GM03348 (cell line): ENCODE data around the gene PKD2.
"Not testable (repeated sequence)": the region's sequence is repeated elsewhere in the genome, so short reads cannot be mapped to it uniquely, and the experiment has no call there.

Experiments
- DNase-seq: peaks from one replicate; pipeline ENCODE4 v3.0.0; 2012; ENCODE audit warnings: low spot score

PKD2 gene

DNA sequence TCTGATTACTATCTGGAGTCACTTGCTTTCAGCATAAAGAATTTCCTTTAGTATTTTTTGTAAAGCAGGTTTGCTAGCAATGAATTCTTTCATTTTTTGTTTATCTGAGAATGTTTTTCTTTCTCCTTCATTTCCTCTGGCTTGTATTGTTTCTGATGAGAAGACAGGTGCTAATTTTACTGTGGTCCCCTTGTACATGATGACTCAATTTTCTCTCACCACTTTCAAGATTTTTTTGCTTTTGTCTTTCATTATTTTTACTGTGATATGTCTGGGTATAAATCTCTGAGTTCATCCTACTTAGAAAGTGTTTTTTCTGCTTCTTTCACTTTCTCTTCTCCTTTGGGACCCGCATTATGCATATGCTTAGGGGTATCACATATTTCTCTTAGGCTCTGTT, 62.6 kb downstream of the PKD2 start:
- no peak for DNase-seq

DNA sequence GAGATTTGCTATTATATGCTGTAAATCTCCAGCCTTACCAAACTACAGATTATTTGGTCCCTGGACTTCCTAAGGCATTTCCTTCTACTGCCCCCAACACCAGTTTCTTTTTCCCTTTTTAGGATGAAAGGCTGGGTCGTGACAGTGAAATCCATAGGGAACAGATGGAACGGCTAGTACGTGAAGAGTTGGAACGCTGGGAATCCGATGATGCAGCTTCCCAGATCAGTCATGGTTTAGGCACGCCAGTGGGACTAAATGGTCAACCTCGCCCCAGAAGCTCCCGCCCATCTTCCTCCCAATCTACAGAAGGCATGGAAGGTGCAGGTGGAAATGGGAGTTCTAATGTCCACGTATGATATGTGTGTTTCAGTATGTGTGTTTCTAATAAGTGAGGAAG, 67.9 kb downstream of the PKD2 start:
- DNase-seq, result no peak

- DNase-seq, result peak; percentile 21
These were observed 70.6 kb downstream of the PKD2 start for GRCh38 chr4:88077911-88078524.

- no peak for DNase-seq
These were observed 71.1 kb downstream of the PKD2 start for GRCh38 chr4:88078579-88078978.

GRCh38 chr4:88080626-88081025, 73.2 kb downstream of the PKD2 start:
- no peak for DNase-seq

GRCh38 chr4:88087004-88087403, 79.6 kb downstream of the PKD2 start:
- DNase-seq, result no peak

GRCh38 chr4:88090898-88091297, 83.5 kb downstream of the PKD2 start:
- DNase-seq, result no peak

- DNase-seq, result no peak
These were observed 83.9 kb downstream of the PKD2 start for GRCh38 chr4:88091378-88091777.

DNA sequence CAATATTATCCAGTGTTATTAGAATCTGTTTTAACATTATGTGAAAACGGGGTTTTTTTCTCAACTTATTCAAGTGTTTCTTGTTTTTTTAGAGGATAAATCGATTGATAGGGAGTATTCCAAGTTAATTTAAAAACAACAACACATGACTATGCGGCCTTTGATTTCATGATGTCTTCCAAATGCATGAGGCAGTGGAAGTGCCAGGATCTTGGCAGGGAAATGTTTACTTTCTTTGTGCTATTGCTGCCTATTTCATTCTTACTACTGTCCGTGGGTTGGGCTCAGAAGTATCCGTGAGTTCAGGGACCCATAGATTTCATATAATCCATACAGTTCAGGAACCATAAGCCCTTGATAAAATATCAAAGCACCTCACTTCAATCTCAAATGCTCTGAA, 86.4 kb downstream of the PKD2 start:
- DNase-seq, result no peak

GRCh38 chr4:88097301-88097700, 89.9 kb downstream of the PKD2 start:
- peak; percentile 15 for DNase-seq

- no peak for DNase-seq
These were observed 90.3 kb downstream of the PKD2 start for GRCh38 chr4:88097781-88098180.

GRCh38 chr4:88098993-88099752, 91.7 kb downstream of the PKD2 start:
- DNase-seq, result no peak

DNA sequence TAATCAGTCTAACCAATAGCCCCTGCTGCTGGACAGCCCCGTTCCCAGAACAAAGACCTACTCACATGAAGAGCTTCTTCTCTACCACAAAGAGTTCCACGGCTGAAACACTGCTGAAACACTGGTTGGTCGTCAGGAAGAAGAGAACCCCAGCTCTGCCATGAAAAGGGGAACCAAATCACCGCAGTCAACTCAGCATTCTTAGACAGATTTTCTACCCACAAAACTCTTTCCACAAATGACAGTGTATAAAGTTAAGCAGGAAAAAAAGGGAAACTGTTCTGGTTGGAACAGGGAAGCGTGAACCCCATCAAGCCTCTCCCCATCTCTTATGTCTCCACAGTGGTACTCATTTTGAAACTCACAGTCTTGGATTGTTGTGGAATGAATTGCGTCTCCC, 93.7 kb downstream of the PKD2 start:
- DNase-seq, result no peak

DNA sequence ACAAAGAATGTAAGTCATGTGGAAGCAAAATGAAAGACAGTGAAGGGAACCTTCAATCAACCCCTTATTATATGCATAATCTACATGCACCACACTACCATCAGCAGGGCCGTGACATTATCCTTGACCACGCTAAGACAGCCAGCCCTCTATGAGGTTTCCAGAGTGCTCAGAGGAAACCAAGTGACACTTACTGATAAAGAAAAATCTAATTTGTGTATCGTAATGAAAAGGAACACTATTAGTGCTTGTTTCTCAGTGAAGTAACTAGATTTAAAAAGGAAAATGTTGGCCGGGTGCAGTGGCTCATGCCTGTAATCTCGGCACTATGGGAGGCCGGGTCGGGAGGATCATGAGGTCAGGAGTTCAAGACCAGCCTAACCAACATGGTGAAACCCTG, 94.6 kb downstream of the PKD2 start:
- no peak for DNase-seq

DNA sequence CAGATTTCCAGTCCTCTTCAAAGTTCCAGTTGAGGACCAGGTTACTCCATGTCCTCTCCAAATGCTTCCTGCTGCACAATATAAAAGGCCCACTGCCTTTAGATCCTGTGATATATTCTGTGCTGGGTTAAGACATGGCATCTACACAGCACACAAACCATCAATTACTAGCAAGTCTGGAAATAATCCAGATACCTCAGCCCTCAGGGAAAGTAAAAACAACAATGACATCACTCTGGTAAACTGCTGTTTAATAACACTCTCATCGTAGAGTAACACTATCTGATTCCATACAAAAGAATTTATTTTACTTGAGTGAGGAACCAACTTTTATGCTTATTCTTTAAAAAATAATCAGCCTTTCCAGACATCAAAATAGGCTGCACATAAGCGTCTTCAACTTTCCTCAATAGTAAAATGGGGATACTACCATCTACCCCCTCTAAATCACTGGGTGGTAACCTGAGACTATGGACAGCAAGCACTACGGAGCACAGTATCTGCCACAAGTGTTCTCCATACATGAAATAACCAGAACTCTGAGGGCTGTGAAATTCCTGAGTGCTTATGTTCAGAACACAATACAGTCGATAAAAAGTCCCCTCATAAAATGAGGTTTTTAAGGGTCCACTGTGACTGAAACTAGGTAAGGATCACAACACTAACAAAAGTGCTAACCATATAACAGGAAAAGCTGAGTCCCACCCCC, 97.6 kb downstream of the PKD2 start:
- DNase-seq, result peak; percentile 11

DNA sequence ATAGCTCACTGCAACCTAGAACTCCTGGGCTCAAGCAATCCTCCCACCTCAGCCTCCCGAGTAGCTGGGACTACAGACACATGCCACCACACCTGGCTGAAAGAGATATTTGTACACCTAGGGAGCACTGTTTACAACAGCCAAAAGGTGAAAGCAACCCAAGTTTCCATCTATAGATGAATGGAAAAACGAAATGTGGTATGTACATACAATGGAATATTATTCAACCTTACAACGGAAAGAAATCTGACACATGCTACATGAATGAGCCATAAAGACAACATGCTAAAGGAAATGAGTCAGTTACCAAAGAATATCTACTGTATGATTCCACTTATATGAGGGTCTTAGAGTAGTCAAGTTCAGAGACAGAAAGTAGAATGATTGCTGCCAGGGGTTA, 98.8 kb downstream of the PKD2 start:
- no peak for DNase-seq

GRCh38 chr4:88107406-88108107, 100.1 kb downstream of the PKD2 start:
- no peak for DNase-seq

DNA sequence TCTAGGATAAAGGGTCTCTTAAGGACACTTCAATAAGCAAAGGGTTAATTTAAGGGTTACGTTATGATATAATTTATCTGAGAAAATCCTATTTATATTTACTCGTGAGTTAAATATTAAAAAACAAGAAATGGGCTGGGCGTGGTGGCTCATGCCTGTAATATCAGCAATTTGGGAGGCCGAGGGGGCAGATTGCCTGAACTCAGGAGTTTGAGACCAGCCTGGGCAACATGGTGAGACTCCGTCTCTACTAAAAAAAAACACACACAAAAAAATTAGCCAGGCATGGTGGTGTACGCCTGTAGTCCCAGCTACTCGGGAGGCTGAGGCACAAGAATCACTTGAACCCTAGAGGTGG, 100.7 kb downstream of the PKD2 start:
- DNase-seq, result not testable (repeated sequence)

- DNase-seq, result no peak
These were observed 101.3 kb downstream of the PKD2 start for GRCh38 chr4:88108747-88109122.

GRCh38 chr4:88109123-88109881, 101.9 kb downstream of the PKD2 start:
- DNase-seq, result no peak

GRCh38 chr4:88110826-88111225, 103.4 kb downstream of the PKD2 start:
- no peak for DNase-seq

DNA sequence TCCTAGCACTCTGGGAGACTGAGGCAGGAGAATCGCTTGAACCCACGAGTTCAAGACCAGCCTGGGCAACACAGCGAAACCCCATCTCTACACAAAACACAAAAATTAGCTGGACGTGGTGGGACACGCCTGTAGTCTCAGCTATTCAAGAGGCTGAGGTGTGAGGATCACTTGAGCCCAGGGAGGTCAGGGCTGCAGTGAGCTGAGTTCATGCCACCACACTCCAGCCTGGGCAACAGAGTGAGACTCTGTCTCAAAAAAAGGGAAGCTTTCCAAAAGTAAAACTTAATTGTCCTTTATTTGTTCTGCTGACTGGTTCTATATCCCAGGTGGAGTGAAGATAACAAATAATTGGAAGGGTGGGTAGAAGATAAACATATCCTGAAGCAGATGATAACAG, 105.4 kb downstream of the PKD2 start:
- no peak for DNase-seq
